Astrocyte of the cerebellum (primary cell): ENCODE measurements around the gene PROCR.
"Not testable (repeated sequence)": the region's sequence is repeated elsewhere in the genome, so short reads cannot be mapped to it uniquely, and the experiment has no call there.

Experiments used
- DNase-seq: peaks from one replicate; pipeline ENCODE4 v3.0.0-alpha.2; 2011; ENCODE audit warnings: low read depth
- H3K4me3 ChIP-seq: 2 replicates; pipeline ENCODE4 v1.5.1; 2011; ENCODE audit warnings: mild to moderate bottlenecking, low read depth, low read length, moderate library complexity
- CTCF ChIP-seq: IDR thresholded peaks from 2 replicates; pipeline ENCODE4 v1.5.1; 2012; ENCODE audit warnings: low read length, low read depth, moderate library complexity, mild to moderate bottlenecking; ENCODE audit errors: missing control alignments
- in situ Hi-C: cut with HindIII; loops from 2 replicates; pipeline ENCODE4 v1.10.0; 2017; ENCODE audit warnings: low sequenced_read_pairs

Gene PROCR

GRCh38 chr20:35181731-35182130 is 9.9 kb downstream of the PROCR start:
- in situ Hi-C loops: no loop called here
- no peak overlapping the region for H3K4me3 ChIP-seq
- peak; percentile 50 for DNase-seq
- no peak for TF ChIP-seq CTCF

DNA sequence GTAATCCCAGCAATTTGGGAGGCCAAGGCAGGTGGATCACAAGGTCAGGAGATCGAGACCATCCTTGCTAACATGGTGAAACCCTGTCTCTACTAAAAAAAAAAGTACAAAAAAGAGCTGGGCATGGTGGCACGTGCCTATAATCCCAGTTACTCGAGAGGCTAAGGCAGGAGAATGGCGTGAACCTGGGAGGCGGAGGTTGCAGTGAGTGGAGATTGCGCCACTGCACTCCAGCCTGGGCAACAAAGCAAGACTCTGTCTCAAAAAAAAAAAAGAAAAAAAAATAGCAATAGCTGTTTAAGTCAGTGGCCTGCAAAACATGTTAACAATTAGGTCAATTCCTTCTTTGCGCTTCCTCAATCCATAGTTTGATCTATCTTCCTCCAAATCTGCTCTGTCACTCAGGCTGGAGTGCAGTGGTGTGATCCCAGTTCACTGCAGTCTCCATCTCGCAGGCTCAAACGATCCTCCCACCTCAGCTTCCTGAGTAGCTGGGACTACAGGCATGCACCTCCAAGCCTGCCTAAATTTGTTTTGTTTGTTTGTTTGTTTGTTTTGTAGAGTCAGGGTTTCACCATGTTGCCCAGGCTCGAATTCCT is 14.9 kb downstream of the PROCR start:
- H3K4me3 ChIP-seq, in situ Hi-C loops, DNase-seq: not testable (repeated sequence)

DNA sequence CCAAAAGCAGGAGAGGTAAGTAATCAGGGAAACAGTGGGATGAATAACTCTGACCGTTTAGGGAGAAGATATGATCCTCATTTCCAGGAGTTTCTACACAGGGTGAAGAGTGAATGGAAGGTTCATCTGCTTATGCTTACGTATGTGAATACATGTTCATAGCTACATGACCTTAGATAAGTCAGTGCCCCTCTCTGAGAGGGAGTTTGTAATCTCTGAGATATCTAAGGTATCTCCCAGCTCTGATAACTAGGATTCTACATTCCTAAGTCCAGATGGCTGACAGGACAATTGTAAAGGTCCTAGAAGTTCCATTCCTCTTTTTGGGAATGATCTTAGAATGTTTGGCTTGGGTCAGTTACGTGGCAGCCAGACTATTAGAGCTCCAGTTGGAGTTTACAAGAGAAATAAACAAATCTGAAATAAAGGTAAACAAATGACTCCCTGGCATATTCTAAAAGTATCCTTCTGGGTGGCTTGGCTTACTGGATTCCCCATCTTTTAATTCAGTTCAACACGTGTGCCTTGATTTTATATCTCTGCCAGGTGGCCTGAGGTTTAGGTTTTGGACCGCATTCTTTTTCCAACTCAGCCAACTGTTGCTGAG is 15.8 kb downstream of the PROCR start:
- H3K4me3 ChIP-seq: no peak overlapping the region
- in situ Hi-C loops: no loop called here
- DNase-seq: no peak
- no peak for TF ChIP-seq CTCF

GRCh38 chr20:35189223-35189622 is 17.4 kb downstream of the PROCR start:
- DNase-seq, H3K4me3 ChIP-seq, in situ Hi-C loops: not testable (repeated sequence)

DNA sequence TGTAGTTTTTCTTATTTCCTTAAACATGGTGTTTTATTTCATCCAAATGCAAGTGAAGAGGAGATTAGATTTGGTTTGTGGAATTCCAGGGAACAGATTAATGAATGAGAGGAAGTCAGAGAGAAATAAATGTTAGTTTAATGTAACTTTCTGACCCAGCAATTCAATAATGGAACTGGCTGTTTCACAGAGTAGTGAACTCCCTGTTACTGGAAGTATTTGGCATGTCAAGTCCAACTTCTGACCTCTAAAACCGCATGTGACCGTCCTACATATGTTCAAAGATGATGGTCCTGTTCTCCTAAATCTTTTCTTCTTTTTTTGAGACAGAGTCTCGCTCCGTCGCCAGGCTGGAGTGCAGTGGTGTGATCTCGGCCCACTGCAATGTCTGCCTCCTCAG is 18.7 kb downstream of the PROCR start:
- DNase-seq: no peak
- no peak for TF ChIP-seq CTCF
- in situ Hi-C loops: loop anchor here (5.0 kb wide), 2 partner anchors 67 to 73 kb away; no protein-coding TSS in a partner anchor
- H3K4me3 ChIP-seq: no peak overlapping the region

DNA sequence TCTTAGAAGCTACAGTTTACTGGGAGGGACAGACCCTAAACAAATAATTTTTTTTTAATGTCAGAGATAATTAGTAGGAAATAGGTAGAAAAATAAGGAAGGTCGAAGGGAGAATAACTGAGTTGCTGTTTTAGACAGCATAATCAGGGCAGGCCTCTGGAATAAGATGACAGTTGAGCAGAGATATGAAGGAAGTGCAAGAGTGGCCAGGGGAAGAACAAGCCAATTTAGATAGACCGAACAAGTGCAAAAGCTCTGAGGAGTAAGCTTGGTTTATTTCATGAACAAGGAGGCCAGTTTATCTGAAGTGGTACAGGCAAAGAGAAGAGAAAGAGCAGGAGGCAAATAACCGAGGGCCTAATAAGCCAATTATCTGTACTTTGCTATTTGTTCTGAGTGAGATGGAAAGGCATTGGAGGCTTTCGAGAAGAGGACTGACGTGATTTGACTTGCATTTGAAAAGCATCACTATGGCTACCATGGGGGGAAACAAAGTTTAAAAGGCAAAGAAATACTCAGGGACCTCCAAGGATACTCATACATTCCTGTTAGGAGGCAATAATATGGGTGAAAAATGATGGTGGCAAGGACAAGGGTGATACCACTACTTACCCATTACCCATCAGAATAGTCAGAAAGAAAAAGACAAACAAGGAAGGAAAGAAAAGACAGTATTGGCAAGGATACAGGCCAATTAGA is 19.7 kb downstream of the PROCR start:
- no peak for TF ChIP-seq CTCF
- in situ Hi-C loops: loop anchor here (5.0 kb wide), 2 partner anchors 66 to 74 kb away; no protein-coding TSS in a partner anchor
- no peak for DNase-seq
- no peak overlapping the region for H3K4me3 ChIP-seq

DNA sequence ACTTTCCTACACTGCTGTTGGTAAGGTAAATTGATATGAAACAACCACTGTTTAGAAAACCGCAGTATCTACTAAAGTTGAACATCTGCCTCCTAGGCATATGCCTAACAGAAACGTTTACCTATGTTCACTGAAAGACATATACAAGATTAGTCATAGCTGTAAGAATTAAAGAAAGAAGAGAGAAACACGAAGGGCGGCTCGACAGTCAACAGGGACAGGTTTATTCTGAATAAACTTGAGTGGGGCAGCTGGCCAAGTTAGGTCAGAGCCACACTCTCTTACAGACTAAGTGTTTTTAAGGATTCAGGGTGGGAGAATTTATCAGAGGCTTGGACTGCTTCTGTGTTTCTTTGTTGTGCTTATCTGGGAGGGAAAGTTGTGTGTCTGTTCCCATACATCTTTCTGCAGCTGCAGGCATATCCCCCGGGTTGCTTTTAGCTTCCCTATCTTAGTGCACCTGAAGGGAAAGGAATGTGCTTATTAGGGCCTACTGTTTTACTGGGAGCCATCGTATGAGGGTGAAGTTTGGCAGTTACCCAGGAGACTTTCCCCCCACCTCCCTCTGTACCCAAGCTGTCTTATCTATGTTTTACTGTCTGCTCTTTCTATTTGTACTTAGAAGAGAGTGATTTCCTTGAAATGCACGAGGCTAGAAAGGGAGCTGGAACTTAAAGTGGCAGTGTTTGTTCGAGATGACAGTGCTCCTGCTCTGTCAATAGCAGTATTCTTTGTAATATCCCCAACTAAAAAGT is 20.4 kb downstream of the PROCR start:
- no peak overlapping the region for H3K4me3 ChIP-seq
- TF ChIP-seq CTCF: no peak
- no peak for DNase-seq
- in situ Hi-C loops: loop anchor here (5.0 kb wide), 2 partner anchors 65 to 75 kb away; no protein-coding TSS in a partner anchor

DNA sequence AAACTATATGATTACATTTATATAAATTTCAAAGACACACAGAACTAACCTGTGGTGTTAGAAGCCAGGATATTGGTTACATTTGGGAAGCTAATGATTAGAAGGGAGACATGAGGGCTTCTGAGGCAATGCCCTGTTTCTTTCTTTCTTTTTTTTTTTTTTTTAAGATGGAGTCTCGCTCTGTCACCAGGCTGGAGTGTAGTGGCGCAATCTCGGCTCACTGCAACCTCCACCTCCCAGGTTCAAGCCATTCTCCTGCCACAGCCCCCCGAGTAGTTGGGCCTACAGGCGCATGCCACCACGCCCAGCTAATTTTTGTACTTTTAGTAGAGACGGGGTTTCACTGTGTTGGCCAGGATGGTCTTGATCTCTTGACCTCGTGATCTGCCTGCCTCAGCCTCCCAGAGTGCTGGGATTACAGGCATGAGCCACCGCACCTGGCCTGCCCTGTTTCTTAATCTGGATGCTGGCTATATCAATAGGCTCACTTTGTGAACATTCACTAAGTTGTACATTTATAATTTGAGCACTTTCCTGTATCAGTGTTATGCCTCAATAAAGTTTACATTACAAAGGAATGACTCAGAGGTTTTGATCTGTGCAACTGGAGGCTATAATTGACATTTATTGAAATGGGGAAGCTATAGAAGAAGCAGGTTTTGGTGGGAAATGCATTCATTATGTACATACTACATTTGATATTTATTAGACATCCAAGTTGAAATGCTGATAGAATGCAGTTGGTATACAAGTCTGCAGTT is 21.3 kb downstream of the PROCR start:
- not testable (repeated sequence) for DNase-seq, H3K4me3 ChIP-seq
- in situ Hi-C loops: loop anchor here (5.0 kb wide), 2 partner anchors 64 to 76 kb away; no protein-coding TSS in a partner anchor
